NT2/D1 (cell line): ENCODE measurements around the gene AEBP1.

ENCODE experiments used
- SUZ12 ChIP-seq: IDR thresholded peaks from 2 replicates; pipeline ENCODE4 v1.6.1; 2011; ENCODE audit not compliant: insufficient read length, insufficient read depth; ENCODE audit errors: extremely low read depth
- YY1 ChIP-seq: IDR thresholded peaks from 2 replicates; pipeline ENCODE4 v1.6.1; 2011; ENCODE audit not compliant: insufficient read length, insufficient read depth
- ZNF274 ChIP-seq: IDR thresholded peaks from 2 replicates; pipeline ENCODE4 v1.6.1; 2011; ENCODE audit warnings: mild to moderate bottlenecking, low read depth, low read length

DNA sequence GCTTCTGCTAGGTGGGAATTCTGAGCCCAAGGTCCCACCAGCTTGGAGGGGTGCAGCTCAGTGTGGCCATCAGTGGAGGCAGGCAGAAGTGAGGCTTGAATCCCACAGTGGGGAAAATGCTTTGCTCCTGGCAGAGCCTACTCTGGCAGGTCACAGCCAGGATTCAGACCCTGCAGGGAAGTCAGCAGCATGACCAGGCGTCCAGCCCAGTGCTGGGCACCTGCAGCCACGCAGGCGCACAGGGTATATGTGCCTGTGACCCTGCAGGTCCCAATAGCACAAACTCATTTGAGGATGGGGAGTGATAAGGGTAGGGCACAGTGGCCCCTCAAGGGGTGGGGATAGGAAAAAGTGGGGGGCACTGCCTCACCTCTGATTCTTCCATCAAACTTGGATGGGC is 8.4 kb upstream of the AEBP1 start:
- TF ChIP-seq YY1 (no peak), SUZ12 (no peak), ZNF274 (no peak)
